NT2/D1 (cell line): ENCODE data around the gene SPPL3.

Experiments used
- SUZ12 ChIP-seq: IDR thresholded peaks from 2 replicates; pipeline ENCODE4 v1.6.1; 2011; ENCODE audit not compliant: insufficient read length, insufficient read depth; ENCODE audit errors: extremely low read depth
- ZNF274 ChIP-seq: IDR thresholded peaks from 2 replicates; pipeline ENCODE4 v1.6.1; 2011; ENCODE audit warnings: mild to moderate bottlenecking, low read depth, low read length

DNA sequence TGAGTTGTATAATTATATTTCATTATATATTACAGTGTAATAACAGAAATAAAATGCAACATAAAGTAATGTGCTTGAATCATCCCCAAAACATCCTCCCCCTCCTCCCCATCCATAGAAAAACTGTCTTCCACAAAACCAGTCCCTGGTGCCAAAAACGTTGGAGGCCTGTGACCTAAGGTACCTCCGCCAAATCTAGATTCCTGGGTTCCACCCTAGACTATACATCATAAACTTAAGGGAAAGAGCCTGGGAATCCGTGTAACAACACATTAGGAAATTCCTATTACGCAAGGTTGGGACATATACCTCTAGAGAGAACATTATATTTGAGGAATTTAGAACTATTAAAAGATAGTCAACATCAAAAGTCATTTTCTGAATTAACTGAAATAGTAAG, 38.0 kb downstream of the SPPL3 start:
- TF ChIP-seq SUZ12 (no peak), ZNF274 (no peak)
